KMS-11 (cell line): ENCODE data around the gene ACKR3.

Source experiments
- H2AFZ ChIP-seq: fragments of 200-600 bp; sonication (generic); 2 replicates; pipeline ENCODE4 v1.6.1; 2016; ENCODE audit warnings: antibody characterized with exemption, mixed run types, low read depth
- H3K27ac ChIP-seq: fragments of 200-600 bp; sonication (generic); 2 replicates; pipeline ENCODE4 v1.6.1; 2016; ENCODE audit warnings: mild to moderate bottlenecking, mixed run types
- H3K27me3 ChIP-seq: fragments of 200-600 bp; sonication (generic); 2 replicates; pipeline ENCODE4 v1.6.1; 2017; ENCODE audit warnings: mild to moderate bottlenecking, low read depth, mixed run types, moderate library complexity; ENCODE audit not compliant: insufficient read depth
- H3K36me3 ChIP-seq: fragments of 200-600 bp; sonication (generic); 2 replicates; pipeline ENCODE4 v1.6.1; 2017; ENCODE audit warnings: mild to moderate bottlenecking, mixed run types; ENCODE audit not compliant: insufficient read depth
- H3K4me1 ChIP-seq: fragments of 200-600 bp; sonication (generic); 2 replicates; pipeline ENCODE4 v1.6.1; 2016; ENCODE audit warnings: mild to moderate bottlenecking, low read depth, mixed run types; ENCODE audit not compliant: poor library complexity, severe bottlenecking
- H3K4me2 ChIP-seq: fragments of 200-600 bp; sonication (generic); 2 replicates; pipeline ENCODE4 v1.7.0; 2016; ENCODE audit warnings: mild to moderate bottlenecking, mixed run types
- H3K4me3 ChIP-seq: fragments of 200-600 bp; sonication (generic); IDR thresholded peaks from 2 replicates; pipeline ENCODE4 v1.6.1; 2017; ENCODE audit warnings: low read depth, low read length, mixed read lengths; ENCODE audit not compliant: insufficient read depth
- H3K79me2 ChIP-seq: fragments of 200-600 bp; sonication (generic); 2 replicates; pipeline ENCODE4 v1.6.1; 2016; ENCODE audit warnings: low read depth, mixed run types; ENCODE audit not compliant: insufficient read depth
- H3K9ac ChIP-seq: fragments of 200-600 bp; sonication (generic); 2 replicates; pipeline ENCODE4 v1.6.1; 2016; ENCODE audit warnings: mild to moderate bottlenecking, mixed run types
- H4K20me1 ChIP-seq: fragments of 200-600 bp; sonication (generic); 2 replicates; pipeline ENCODE4 v1.6.1; 2016; ENCODE audit warnings: mild to moderate bottlenecking, mixed run types; ENCODE audit not compliant: insufficient read depth
- TF ChIP-seq, protein P1 (sequence below): fragments of 200-600 bp; sonication (generic); conservative IDR thresholded peaks from 2 replicates; pipeline ENCODE4 v1.6.1; 2017; ENCODE audit warnings: low read depth, mild to moderate bottlenecking, antibody characterized with exemption, low read length, moderate library complexity, mixed read lengths

The ACKR3 gene

DNA sequence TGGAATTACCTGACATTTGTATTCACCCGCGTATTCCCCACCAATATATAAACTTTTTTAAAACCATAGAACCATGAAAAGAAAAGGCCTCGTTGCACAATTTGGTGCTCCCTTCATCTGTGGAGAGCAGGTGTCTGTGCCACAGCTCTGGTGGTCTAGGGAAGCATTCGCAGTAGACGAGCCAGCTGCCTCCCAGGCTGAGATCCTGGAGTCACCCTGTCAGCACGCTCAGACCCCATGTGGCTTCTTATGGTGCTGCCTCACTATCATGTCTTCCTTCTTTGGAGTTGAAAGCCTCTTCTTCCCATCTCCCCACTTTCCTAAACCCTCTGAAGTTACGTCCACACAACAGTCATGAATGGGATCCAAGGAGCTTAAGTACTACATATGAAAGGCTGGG, 38.4 kb upstream of the ACKR3 start:
- H4K20me1 ChIP-seq, result no peaks in the 10 kb centered on the region

DNA sequence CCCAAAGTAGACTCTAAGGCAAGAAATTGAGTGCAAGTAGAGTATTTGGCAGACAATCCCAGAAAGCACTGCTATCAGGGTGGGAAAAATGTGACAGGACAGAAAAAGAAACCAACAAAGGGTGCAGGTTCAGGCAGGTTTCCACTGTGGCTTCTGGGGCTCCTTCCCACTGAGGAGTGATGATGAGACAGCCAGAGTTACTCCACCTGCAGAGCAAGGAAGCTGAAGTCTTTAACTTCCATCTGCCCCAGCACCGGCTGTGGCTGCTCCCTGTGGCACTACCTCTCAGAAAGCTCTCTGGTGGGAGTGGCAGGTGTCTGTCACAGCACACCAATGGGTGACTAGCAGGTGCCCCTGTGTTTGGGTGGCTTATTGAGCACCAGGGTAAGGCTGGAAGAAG, 37.6 kb upstream of the ACKR3 start:
- Histone ChIP-seq H3K27ac (no peak overlapping the region), H3K4me3 (no peak overlapping the region), H3K27me3 (no peaks in the 10 kb centered on the region), H3K79me2 (no peaks in the 10 kb centered on the region), H2AFZ (no peak overlapping the region), H3K4me2 (no peak overlapping the region), H3K4me1 (no peaks in the 10 kb centered on the region), H3K9ac (no peak overlapping the region), H3K36me3 (no peaks in the 10 kb centered on the region), H4K20me1 (no peaks in the 10 kb centered on the region)
- TF ChIP-seq, protein P1, sequence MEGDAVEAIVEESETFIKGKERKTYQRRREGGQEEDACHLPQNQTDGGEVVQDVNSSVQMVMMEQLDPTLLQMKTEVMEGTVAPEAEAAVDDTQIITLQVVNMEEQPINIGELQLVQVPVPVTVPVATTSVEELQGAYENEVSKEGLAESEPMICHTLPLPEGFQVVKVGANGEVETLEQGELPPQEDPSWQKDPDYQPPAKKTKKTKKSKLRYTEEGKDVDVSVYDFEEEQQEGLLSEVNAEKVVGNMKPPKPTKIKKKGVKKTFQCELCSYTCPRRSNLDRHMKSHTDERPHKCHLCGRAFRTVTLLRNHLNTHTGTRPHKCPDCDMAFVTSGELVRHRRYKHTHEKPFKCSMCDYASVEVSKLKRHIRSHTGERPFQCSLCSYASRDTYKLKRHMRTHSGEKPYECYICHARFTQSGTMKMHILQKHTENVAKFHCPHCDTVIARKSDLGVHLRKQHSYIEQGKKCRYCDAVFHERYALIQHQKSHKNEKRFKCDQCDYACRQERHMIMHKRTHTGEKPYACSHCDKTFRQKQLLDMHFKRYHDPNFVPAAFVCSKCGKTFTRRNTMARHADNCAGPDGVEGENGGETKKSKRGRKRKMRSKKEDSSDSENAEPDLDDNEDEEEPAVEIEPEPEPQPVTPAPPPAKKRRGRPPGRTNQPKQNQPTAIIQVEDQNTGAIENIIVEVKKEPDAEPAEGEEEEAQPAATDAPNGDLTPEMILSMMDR, result no peak

More for the DNA sequence above, 38.4 kb upstream of the ACKR3 start:
- H3K4me2 ChIP-seq, result no peak overlapping the region
- H3K36me3 ChIP-seq, result no peaks in the 10 kb centered on the region
- H3K4me1 ChIP-seq, result no peaks in the 10 kb centered on the region
- H3K79me2 ChIP-seq, result no peaks in the 10 kb centered on the region
- H3K9ac ChIP-seq, result no peak overlapping the region
- TF ChIP-seq, protein P1, result no peak
- no peak overlapping the region for H3K4me3 ChIP-seq
- H2AFZ ChIP-seq, result no peak overlapping the region
- H3K27me3 ChIP-seq, result no peaks in the 10 kb centered on the region
- H3K27ac ChIP-seq, result no peak overlapping the region

DNA sequence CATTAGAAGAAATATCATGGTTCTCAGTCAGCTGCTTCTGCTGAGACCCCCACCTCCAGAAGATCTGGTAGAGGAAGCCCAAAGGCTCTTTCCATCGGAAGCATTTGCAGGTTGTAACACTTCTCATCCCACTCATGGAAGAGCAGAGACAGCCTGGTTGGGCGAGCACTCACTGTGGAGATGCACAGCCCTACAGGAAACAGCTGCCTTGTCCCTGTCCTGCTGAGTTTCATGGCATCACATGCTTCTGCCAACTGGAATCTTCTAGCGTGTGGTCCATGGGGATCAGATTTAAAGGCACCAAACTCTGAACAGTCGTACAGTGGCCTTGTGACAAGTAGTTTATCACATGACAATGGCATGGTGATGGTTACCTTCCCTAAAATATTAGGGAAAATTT, 36.3 kb upstream of the ACKR3 start:
- no peaks in the 10 kb centered on the region for H3K4me1 ChIP-seq
- H3K4me3 ChIP-seq, result no peak overlapping the region
- no peak overlapping the region for H2AFZ ChIP-seq
- no peaks in the 10 kb centered on the region for H3K79me2 ChIP-seq
- no peak overlapping the region for H3K27ac ChIP-seq
- H3K4me2 ChIP-seq, result no peak overlapping the region
- no peaks in the 10 kb centered on the region for H3K36me3 ChIP-seq
- no peak overlapping the region for H3K9ac ChIP-seq
- H3K27me3 ChIP-seq, result no peaks in the 10 kb centered on the region
- TF ChIP-seq, protein P1, result no peak
- no peaks in the 10 kb centered on the region for H4K20me1 ChIP-seq

DNA sequence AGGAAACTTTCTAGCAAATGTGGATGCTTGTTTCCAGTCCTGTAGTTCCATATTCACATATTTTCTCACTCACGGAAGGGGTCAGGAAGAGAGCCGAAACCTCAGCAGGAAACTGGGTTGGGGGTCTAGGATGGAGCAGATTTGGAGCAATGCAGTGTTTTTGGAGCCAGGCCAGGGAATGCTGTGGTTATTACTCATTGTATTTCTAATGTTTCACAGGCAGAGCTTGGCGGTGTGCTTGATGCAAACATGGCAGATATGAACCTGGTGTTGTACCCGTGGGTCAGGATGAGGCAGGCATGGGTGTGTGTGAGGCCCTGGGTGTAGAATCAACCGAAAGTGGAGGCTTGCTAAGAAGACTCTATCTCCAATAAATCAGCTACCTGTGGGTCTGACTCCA, 34.6 kb upstream of the ACKR3 start:
- TF ChIP-seq, protein P1, result no peak
- no peak overlapping the region for H3K27ac ChIP-seq
- H3K9ac ChIP-seq, result no peak overlapping the region
- no peak overlapping the region for H3K4me2 ChIP-seq
- H3K4me3 ChIP-seq, result no peak overlapping the region
- no peaks in the 10 kb centered on the region for H3K4me1 ChIP-seq
- no peaks in the 10 kb centered on the region for H3K36me3 ChIP-seq
- no peaks in the 10 kb centered on the region for H3K79me2 ChIP-seq
- no peaks in the 10 kb centered on the region for H3K27me3 ChIP-seq
- no peak overlapping the region for H2AFZ ChIP-seq
- no peaks in the 10 kb centered on the region for H4K20me1 ChIP-seq
